Activated CD8-positive, alpha-beta memory T cell treated with anti-CD3 and anti-CD28 coated beads, Interleukin-2, amount 50 U/mL, for 24 hours (primary cell): Measurements from ENCODE around the gene NUDT4.

Source experiments
- DNase-seq: peaks from one replicate; pipeline ENCODE4 v3.0.0-alpha.2; 2020; ENCODE audit errors: extremely low read depth

The NUDT4 gene

GRCh38 chr12:93377252-93378195 lies at the start of gene NUDT4:
Gene NUDT4 (plus strand): TSS chr12:93377925. CDS start chr12:93378323, 398 bp downstream.
- peak; percentile 91 for DNase-seq

GRCh38 chr12:93333054-93333453 lies 44.7 kb upstream of the NUDT4 start:
- no peak for DNase-seq

GRCh38 chr12:93333828-93334227 lies 43.9 kb upstream of the NUDT4 start:
- DNase-seq: no peak

- no peak for DNase-seq
Measured at GRCh38 chr12:93335603-93336162, 42.0 kb upstream of the NUDT4 start.

GRCh38 chr12:93336291-93336741 lies 41.4 kb upstream of the NUDT4 start:
- no peak for DNase-seq

- DNase-seq: no peak
Measured at GRCh38 chr12:93338598-93338997, 39.1 kb upstream of the NUDT4 start.

- no peak for DNase-seq
Measured at GRCh38 chr12:93339695-93340094, 38.0 kb upstream of the NUDT4 start.

- DNase-seq: no peak
Measured at GRCh38 chr12:93341409-93342049, 36.2 kb upstream of the NUDT4 start.

GRCh38 chr12:93347054-93347785 lies 30.5 kb upstream of the NUDT4 start:
- no peak for DNase-seq

- no peak for DNase-seq
Measured at GRCh38 chr12:93348575-93349435, 28.9 kb upstream of the NUDT4 start.

- DNase-seq: no peak
Measured at GRCh38 chr12:93351726-93352125, 26.0 kb upstream of the NUDT4 start.

- DNase-seq: no peak
Measured at GRCh38 chr12:93352321-93352720, 25.4 kb upstream of the NUDT4 start.

- DNase-seq: no peak
Measured at GRCh38 chr12:93356214-93356613, 21.5 kb upstream of the NUDT4 start.

GRCh38 chr12:93358058-93358457 lies 19.7 kb upstream of the NUDT4 start:
- no peak for DNase-seq

GRCh38 chr12:93358821-93359220 lies 18.9 kb upstream of the NUDT4 start:
- DNase-seq: no peak

- no peak for DNase-seq
Measured at GRCh38 chr12:93360688-93361087, 17.0 kb upstream of the NUDT4 start.

- DNase-seq: no peak
Measured at GRCh38 chr12:93361151-93361919, 16.4 kb upstream of the NUDT4 start.

GRCh38 chr12:93363841-93364297 lies 13.9 kb upstream of the NUDT4 start:
- DNase-seq: no peak

- DNase-seq: no peak
Measured at GRCh38 chr12:93365616-93366405, 11.9 kb upstream of the NUDT4 start.
